Measurements from ENCODE around the gene GSDME. TPM values are rescaled to one million over a fixed set of nuclear protein-coding genes. Genes with fewer than 3 reads are reported as not detected.

The GSDME gene
- total and polyA plus RNA-seq, 2 of the 4 experiments (the other 2 are of a cell fraction) = 75.2 to 78.7 TPM

DNA sequence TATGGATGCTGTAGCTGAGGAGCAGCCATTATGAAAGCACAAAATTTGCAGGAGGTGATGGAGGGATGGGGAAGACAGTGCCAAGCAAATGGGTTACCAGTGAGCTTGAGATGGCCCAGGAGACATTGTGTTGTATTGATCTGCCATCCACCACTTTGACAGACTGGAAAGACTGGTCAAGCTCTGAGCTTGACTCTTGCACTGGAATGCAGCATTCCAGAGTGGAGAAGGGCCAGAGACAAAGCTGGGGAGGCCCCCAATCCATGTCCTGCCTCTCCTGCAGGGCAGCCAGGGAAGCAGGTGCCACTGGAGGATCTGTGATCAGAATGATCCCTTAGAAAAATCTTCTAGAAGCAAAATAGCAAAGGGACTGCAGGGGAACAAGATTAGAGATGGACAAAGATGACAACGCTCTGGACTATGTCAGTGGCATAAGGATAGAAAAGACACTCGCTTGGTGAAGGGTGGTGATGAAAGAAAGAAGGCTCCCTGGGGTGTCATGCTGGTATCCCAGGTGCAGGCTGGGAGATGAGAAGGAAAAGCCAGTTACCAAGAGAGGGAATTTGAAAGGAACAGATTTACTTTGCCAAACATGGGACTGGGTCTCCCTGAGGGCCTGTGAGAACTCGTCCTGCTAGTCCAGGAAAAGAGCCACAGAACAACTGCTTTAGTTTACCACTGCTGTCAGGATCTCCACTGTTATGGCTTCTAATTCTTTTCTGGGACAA lies 5.0 kb downstream of the GSDME start (continued):
- TF ChIP-seq RCOR1 (IDR thresholded peaks at IDR 0.05; ENCODE audit: insufficient replicate concordance, low read length) = no peak
- no peak for TF ChIP-seq RAD21 (IDR thresholded peaks at IDR 0.05; ENCODE audit: low read length)

DNA sequence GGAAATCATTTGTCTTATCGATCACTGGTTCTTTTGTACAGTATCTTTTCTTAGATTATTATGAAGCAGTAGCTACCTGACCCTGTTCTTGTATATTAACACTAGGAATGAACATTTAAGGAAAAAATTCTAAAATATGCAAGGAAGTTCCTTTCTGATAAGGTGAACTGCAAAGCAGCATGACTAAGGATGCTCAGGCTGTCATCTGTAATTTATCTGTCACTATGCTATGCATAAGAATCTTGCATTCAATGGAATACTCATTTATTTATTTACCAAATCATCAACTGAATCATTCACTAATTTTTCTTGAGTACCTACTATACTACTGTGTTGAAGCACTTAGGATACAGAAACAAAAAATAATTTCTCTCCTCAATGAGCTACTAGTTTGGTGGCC lies 5.8 kb downstream of the GSDME start:
- peak overlapping the region; percentile 90 for H2BK120ac ChIP-seq (ENCODE audit: low read depth, low read length)
- H4K20me1 ChIP-seq (ENCODE audit: insufficient read depth, low read length) = no peaks in the 10 kb centered on the region
- H2AFZ ChIP-seq (replicated peaks; ENCODE audit: low read length, poor library complexity) = no peak overlapping the region
- no CpG with 5 or more reads among the region's 1 CpG for WGBS, 2 experiments (ENCODE audit: extremely low coverage in 2 of 2, insufficient read length in 1 of 2)
- DNase-seq (peak; percentile 35), ATAC-seq (ENCODE audit: low read depth) (peak; percentile 33)
- CTCF ChIA-PET = no interaction called here
- intact Hi-C loops (cut with micrococcal nuclease) (no loop called here), in situ Hi-C loops (cut with MboI; ENCODE audit: low sequenced_read_pairs) (no loop called here), dilution Hi-C loops (cut with HindIII; ENCODE audit: low sequenced_read_pairs, unreplicated experiment) (no loop called here)
- H2BK20ac ChIP-seq (ENCODE audit: low read depth, low read length) = peak overlapping the region; percentile 79; the same call in 1 of the 2 replicates
- no peak for TF ChIP-seq MAFK (IDR thresholded peaks at IDR 0.05; ENCODE audit: low read depth, low read length)
- 0 out of 2 replicates have a peak, but pooled peaks have one; percentile 18 for TF ChIP-seq NFE2L2 (IDR thresholded peaks at IDR 0.05; ENCODE audit: low read depth, low read length)
- no peak for TF ChIP-seq CHD1 (IDR thresholded peaks at IDR 0.05; ENCODE audit: low read depth, low read length)
- POLR2A ChIA-PET (ENCODE audit: unreplicated experiment) = interaction anchor here (0.5 to 1.7 kb wide), 2 partner anchors 9 to 374 kb away, joined by 4 read pairs; no protein-coding TSS in a partner anchor
- H2AK5ac ChIP-seq (ENCODE audit: low read depth, low read length) = no peak overlapping the region; the same call in 1 of the 2 replicates
- peaks cover 11% of the 10 kb centered on the region for H3K36me3 ChIP-seq (ENCODE audit: control insufficient read depth, insufficient read depth, low read length)
- H4K5ac ChIP-seq (ENCODE audit: low read depth, low read length) = peak overlapping the region; percentile 70; the same call in 1 of the 2 replicates
- H4K8ac ChIP-seq (ENCODE audit: low read depth in 2 of 2, low read length in 2 of 2) = peak overlapping the region; percentile 62 to 65
- no peak overlapping the region for H3K27ac ChIP-seq (ENCODE audit: insufficient read depth, low read length)
- H3K9me3 ChIP-seq (ENCODE audit: control insufficient read depth, insufficient read depth, low read length) = no peaks in the 10 kb centered on the region
- H3K4me2 ChIP-seq (ENCODE audit: low read depth, low read length) = peak overlapping the region; percentile 47; the same call in 1 of the 2 replicates
- peak overlapping the region; percentile 89; the same call in 1 of the 2 replicates for H3K4ac ChIP-seq (ENCODE audit: low read depth, low read length)
- H3K79me1 ChIP-seq (ENCODE audit: low read depth in 1 of 2, low read length in 2 of 2) = peaks cover 47 to 76% of the 10 kb centered on the region in 2 experiments
- H3K18ac ChIP-seq (ENCODE audit: low read depth, low read length) = peak overlapping the region; percentile 89; the same call in 1 of the 2 replicates
- peak overlapping the region; percentile 66; the same call in 2 of the 3 replicates for H2BK15ac ChIP-seq (ENCODE audit: low read depth, low read length)
- peak overlapping the region; percentile 94; the same call in 1 of the 2 replicates for H3K14ac ChIP-seq (replicated peaks; ENCODE audit: low read depth, low read length)
- no peak overlapping the region for H3K4me3 ChIP-seq (ENCODE audit: insufficient read depth, low read depth, low read length)
- peak overlapping the region; percentile 39; the same call in 1 of the 2 replicates for H3K56ac ChIP-seq (ENCODE audit: extremely low read depth, insufficient read depth, low read length)
- H3K9ac ChIP-seq (ENCODE audit: low read depth, low read length) = no peak overlapping the region
- H3K27me3 ChIP-seq (ENCODE audit: control insufficient read depth, insufficient read depth, low read length) = no peaks in the 10 kb centered on the region
- peak overlapping the region; percentile 88 for H4K91ac ChIP-seq (ENCODE audit: insufficient read depth, low read depth, low read length)
- H2AK9ac ChIP-seq (replicated peaks; ENCODE audit: low read depth, low read length, poor library complexity) = no peak overlapping the region
- BruUV-seq (replicated peaks) = no TSS peak
- peak overlapping the region; percentile 78; the same call in 1 of the 2 replicates for H3K23ac ChIP-seq (ENCODE audit: low read depth, low read length)
- H2BK5ac ChIP-seq (ENCODE audit: low read depth, low read length, poor library complexity, severe bottlenecking) = peak overlapping the region; percentile 76
- H3K9me1 ChIP-seq (ENCODE audit: insufficient read depth, low read length) = peaks cover 27% of the 10 kb centered on the region
- peaks cover 24% of the 10 kb centered on the region for H3K4me1 ChIP-seq (ENCODE audit: control insufficient read depth, insufficient read depth, low read length)
